GM11168 (cell line): ENCODE measurements around the gene TNRC18.
"Not testable (repeated sequence)": the region's sequence is repeated elsewhere in the genome, so short reads cannot be mapped to it uniquely, and the experiment has no call there.

Experiments
- in situ Hi-C: fragments of 300-500 bp; cut with MboI; formaldehyde crosslinking; loops from one replicate; pipeline ENCODE4 v1.12.0; 2022; ENCODE audit warnings: low sequenced_read_pairs; ENCODE audit not compliant: unreplicated experiment

TNRC18 gene

GRCh38 chr7:5423306-5423975 lies at the start of gene TNRC18:
TNRC18 (minus strand) TSS chr7:5423834; CDS start chr7:5421246, 2,588 bp downstream.
- in situ Hi-C loops = no loop called here

- in situ Hi-C loops = no loop called here
Measured at GRCh38 chr7:5472432-5473315, 49.0 kb upstream of the TNRC18 start.

- in situ Hi-C loops = not testable (repeated sequence)
Measured at GRCh38 chr7:5471623-5472022, 48.0 kb upstream of the TNRC18 start.

GRCh38 chr7:5470816-5471215 lies 47.2 kb upstream of the TNRC18 start:
- in situ Hi-C loops = no loop called here

- in situ Hi-C loops = no loop called here
Measured at GRCh38 chr7:5470167-5470532, 46.5 kb upstream of the TNRC18 start.

GRCh38 chr7:5469375-5470166 lies 45.9 kb upstream of the TNRC18 start:
- in situ Hi-C loops = loop anchor here (10.0 kb wide), 1 partner anchor 235 kb away; no protein-coding TSS in a partner anchor

GRCh38 chr7:5467645-5468044 lies 44.0 kb upstream of the TNRC18 start:
- in situ Hi-C loops = loop anchor here (10.0 kb wide), 1 partner anchor 233 kb away; no protein-coding TSS in a partner anchor

GRCh38 chr7:5466551-5466950 lies 42.9 kb upstream of the TNRC18 start:
- in situ Hi-C loops = loop anchor here (10.0 kb wide), 1 partner anchor 232 kb away; no protein-coding TSS in a partner anchor

- in situ Hi-C loops = loop anchor here (10.0 kb wide), 1 partner anchor 228 kb away; no protein-coding TSS in a partner anchor
Measured at GRCh38 chr7:5463031-5463430, 39.4 kb upstream of the TNRC18 start.

GRCh38 chr7:5462216-5462615 lies 38.6 kb upstream of the TNRC18 start:
- in situ Hi-C loops = loop anchor here (10.0 kb wide), 1 partner anchor 227 kb away; no protein-coding TSS in a partner anchor

- in situ Hi-C loops = no loop called here
Measured at GRCh38 chr7:5458921-5459480, 35.4 kb upstream of the TNRC18 start.

- in situ Hi-C loops = no loop called here
Measured at GRCh38 chr7:5457245-5457735, 33.7 kb upstream of the TNRC18 start.

- in situ Hi-C loops = no loop called here
Measured at GRCh38 chr7:5456409-5456808, 32.8 kb upstream of the TNRC18 start.

GRCh38 chr7:5455581-5456219 lies 32.1 kb upstream of the TNRC18 start:
- in situ Hi-C loops = no loop called here

GRCh38 chr7:5455175-5455574 lies 31.5 kb upstream of the TNRC18 start:
- in situ Hi-C loops = no loop called here

GRCh38 chr7:5454485-5454884 lies 30.9 kb upstream of the TNRC18 start:
- in situ Hi-C loops = no loop called here

GRCh38 chr7:5453566-5454075 lies 30.0 kb upstream of the TNRC18 start:
- in situ Hi-C loops = no loop called here

GRCh38 chr7:5452937-5453540 lies 29.4 kb upstream of the TNRC18 start:
- in situ Hi-C loops = no loop called here

GRCh38 chr7:5452470-5452899 lies 28.9 kb upstream of the TNRC18 start:
- in situ Hi-C loops = no loop called here
